GM11168 (cell line): ENCODE results near the gene EML3.
"Not testable (repeated sequence)": the region's sequence is repeated elsewhere in the genome, so short reads cannot be mapped to it uniquely, and the experiment has no call there.

ENCODE experiments used
- in situ Hi-C: fragments of 300-500 bp; cut with MboI; formaldehyde crosslinking; loops from one replicate; pipeline ENCODE4 v1.12.0; 2022; ENCODE audit warnings: low sequenced_read_pairs; ENCODE audit not compliant: unreplicated experiment

EML3 gene

GRCh38 chr11:62621567-62622470, 9.2 kb upstream of the EML3 start, which contains the start of gene B3GAT3:
TSS of gene B3GAT3 (minus strand) at chr11:62621986. CDS start at chr11:62621947, 39 bp downstream.
- in situ Hi-C loops: no loop called here

- in situ Hi-C loops: no loop called here
Measured at GRCh38 chr11:62621027-62621566, 8.5 kb upstream of the EML3 start.

- in situ Hi-C loops: not testable (repeated sequence)
Measured at GRCh38 chr11:62616957-62617356, 4.4 kb upstream of the EML3 start.

GRCh38 chr11:62615521-62615920, 2.9 kb upstream of the EML3 start:
- in situ Hi-C loops: no loop called here

DNA sequence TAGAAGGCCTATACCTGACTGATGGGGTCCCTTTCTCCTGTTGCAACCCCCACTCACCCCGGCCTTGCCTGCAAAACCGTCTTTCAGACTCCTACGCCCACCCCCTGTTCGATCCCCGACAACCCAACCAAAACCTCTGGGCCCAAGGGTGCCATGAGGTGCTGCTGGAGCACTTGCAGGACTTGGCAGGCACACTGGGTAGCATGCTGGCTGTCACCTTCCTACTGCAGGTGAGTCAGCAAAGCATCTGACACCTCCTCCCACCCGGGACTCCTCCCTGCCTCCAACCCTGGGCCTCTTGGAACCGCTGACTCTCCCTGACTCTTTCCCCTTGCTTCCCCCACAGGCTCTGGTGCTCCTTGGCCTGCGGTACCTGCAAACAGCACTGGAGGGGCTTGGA, 1.7 kb upstream of the EML3 start:
- in situ Hi-C loops: no loop called here

DNA sequence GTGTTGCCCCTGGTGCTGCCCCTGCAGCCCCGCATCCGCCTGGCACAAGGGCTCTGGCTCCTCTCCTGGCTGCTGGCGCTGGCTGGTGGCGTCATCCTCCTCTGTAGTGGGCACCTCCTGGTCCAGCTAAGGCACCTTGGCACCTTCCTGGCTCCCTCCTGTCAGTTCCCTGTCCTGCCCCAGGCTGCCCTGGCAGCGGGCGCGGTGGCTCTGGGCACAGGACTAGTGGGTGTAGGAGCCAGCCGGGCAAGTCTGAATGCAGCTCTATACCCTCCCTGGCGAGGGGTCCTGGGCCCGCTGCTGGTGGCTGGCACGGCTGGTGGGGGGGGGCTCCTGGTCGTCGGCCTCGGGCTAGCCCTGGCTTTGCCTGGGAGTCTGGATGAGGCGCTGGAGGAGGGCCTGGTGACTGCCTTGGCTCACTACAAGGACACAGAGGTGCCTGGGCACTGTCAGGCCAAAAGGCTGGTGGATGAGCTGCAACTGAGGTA, 760 bp upstream of the EML3 start:
- in situ Hi-C loops: no loop called here

DNA sequence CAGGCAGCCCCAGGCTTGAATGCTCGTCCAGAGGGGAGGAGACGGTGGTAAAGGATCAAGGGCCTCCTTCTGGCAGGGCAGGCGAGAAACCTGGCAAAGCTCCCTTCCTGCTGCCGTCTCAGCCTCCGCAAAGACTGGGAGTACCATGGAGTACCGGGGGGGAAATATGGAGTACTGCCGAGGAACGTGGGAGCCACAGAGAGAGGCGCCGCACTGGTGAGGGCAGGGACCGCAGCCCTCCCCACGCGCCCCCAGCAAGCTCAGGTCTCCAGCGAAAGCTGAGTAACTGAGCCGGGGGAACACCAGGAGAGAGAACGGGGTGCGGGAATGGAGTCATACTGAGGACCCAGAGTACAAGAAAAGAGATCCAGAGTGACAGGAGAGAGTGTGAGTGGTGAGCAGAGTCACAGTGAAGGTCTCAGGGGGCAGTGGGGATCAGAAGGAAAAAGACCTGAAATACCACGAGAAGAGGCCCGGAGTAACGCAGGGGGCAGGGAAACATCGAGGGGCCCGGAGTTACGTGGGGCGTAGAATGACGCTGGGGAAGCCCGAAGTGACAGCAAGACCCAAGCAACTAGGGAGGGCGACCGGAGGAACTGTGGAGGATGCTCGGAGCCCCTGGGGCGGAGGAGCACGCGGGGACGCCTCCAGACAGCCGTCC, 740 bp downstream of the EML3 start:
- in situ Hi-C loops: no loop called here

DNA sequence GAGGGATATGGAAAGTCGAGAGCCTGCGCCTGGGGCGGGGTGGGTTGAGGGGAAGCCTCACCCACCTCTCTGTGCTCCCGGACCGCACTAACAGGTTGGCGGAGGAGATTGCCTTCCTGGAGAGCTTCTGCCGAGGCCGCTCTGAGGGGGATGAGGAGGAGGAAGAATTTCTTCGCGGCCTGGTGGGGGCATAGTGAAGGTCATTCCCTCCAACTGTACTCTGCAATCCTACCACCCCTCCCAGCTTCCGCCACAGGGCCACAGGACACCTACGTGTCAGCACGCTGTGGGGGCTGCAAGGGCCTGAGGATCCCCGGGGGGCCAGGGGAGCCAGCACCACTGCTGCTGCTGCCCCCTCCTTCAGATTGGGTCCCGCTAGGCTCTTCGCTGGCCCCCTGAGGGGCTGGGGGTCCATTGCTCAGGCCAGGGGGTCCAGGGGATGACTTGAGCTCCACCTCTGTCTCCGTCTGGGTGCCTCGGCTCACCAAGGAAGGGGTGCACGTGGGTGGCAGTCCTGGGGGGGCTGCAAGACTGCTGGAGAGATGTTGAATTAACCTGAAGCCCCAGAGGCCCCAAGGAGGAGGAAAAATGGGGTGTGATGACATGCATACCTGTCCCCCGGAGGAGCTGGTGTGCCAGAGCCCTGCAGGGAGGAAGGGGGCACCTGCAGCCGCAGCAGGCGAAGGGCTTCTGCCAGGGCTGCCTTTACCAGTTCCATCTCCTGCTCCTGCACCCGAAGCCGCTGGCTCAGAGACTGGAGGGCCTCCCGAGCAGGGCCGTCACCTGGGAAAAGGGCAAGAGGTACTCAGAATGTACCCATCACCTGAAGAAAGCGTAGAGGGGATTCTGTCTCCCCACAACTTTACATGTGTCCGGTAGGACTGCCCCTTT, 1.5 kb downstream of the EML3 start:
- in situ Hi-C loops: no loop called here

DNA sequence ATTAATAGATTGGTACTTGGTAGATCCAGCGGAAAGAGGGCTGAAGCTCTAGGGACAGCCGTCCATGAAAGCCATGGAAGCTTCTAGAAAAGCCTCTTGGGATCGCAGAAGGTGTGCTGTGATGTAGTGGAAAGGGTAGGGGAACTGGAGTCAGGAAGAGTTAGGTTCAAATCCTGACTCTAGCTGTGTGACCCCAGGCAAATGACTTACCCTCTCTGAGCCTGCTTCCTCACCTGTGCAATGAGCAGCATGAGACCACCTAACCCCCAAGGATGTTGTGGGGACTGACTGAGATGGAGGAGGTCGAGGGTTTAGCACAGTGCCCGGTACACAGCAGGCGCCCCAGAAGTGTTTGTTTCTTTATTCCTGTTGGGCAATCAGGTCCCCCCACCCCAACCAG, 2.2 kb downstream of the EML3 start:
- in situ Hi-C loops: no loop called here

DNA sequence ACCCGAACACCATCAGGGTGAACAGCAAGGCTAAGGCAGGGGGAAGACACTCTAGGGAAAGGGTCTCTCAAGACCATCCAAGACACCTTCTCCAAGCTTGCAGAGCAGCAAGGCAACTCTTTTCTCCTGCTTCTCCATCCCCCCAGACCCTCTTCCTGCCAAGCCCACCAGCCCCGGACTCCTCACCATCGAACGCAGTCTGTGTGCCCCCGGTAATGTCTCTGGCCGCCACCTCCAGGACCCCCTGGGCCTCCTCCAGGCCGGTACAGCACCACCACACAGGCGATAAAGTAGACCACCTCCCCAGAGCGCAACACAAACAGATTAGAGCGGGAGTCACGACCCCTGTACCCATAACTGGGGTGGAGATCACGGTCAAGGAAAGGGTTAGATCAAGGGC, 3.8 kb downstream of the EML3 start:
- in situ Hi-C loops: no loop called here

DNA sequence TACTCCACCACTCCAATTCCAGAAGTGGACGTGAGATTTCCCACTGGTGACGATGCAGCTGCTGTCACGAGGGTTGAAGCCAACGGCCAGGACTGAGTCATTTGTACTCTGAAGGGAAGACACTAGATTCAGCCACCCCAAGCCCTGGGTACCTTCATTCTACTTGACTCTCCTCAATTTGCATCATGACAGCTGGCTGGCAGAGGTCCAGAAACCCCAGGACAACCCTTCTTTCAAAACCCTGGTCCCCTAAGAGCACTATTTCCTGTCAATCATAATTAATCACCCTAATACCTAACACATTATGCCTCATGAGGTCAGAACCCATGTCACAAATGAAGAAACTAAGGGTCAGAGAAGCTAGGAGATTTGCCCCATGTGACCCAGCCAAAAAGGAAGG, 4.9 kb downstream of the EML3 start:
- in situ Hi-C loops: no loop called here

GRCh38 chr11:62605902-62606301, 6.7 kb downstream of the EML3 start:
- in situ Hi-C loops: no loop called here

DNA sequence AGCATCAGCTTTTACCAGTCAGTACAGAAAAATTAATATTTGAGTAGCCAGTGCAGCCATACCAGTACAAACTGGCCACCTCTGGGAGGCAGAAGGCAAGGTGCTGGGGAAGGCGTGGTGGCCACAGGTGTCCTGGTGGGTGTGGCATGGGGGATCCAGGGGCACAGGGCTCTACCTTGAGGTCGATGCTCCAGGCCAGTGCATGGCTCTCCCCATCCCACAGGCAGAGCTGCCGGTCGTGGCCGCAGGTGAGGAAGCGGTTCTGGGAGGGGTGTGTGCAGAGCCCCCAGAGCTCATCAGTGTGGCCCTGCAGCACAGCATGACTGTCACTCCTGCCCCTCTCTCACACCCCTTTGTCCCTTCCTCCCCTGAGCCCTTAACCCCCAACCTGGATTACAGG, 7.1 kb downstream of the EML3 start:
- in situ Hi-C loops: no loop called here

GRCh38 chr11:62604460-62605120, 8.0 kb downstream of the EML3 start:
- in situ Hi-C loops: no loop called here

DNA sequence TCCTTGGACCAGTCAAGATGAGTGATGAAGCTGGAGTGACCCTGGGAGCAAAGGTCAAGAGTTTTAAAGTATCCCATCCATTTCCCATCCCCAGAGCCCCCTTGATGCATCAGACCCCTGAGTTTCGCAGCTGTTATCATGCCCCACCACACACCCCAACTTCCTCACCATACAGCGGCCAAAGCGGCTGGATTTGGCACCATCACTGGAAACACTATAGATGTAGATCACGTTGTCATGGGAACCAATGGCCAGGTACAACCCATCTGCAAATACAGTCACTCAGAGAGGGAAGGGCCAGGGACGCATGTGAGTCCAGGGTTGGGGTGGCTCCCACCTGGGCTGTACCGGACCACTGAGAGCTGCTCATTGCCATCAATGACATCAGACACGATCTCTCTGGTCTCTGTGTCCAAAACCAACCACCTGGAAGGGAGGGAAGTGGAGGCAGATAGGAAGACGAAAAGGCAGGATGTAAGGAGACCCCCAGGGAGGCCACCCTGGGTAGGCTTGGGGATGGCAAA, 8.7 kb downstream of the EML3 start:
- in situ Hi-C loops: no loop called here

GRCh38 chr11:62603072-62603408, 9.5 kb downstream of the EML3 start:
- in situ Hi-C loops: no loop called here

DNA sequence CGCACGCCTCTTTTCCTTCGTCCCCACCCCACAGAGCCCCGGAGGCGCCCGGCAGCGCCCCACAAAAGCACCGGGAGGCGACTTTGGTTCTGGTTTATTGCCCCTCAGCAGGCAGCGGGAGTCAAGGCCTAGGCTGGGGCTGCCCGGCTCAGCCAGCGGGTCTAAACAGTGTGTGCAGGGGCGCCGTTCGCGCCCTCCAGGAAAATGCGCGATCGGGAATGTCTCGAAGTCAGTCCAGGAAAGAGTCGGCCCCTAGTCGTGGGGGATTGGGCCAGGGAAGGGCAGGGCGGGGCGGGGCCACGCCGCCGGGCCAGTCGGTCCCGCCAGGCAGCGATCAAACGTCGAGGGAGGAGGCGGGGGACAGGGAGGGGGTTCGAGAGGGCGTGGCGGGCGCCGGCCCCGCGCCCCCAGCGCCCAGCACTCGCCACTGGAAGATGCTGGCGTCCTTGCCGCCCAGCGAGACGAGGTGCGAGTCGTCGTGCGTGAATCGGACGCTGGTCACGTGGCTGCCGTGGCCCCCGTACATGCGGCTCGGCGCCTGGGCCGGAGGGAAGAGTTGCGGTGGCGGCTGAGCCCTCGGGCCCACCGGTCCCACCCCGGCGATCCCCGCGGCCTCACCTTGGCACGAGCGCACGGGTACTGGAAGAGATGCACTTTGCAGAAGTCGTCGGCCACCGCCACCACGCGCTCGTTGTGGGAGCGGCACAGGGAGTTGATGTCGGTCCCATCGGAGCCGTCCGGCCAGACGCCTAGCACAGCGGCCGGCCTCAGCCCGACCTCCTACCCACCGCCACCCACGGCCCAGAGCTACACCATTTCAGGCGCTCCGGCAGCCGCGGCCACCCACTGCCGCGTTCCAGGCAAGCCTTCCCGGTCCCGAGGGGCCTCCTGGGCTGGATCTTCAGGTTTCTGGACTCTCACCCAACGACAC, 10.2 kb downstream of the EML3 start:
- in situ Hi-C loops: no loop called here

- in situ Hi-C loops: no loop called here
Measured at GRCh38 chr11:62601372-62602140, 11.0 kb downstream of the EML3 start, which contains the start of gene MTA2. TSS of gene MTA2 (minus strand) at chr11:62601865. CDS start at chr11:62601450, 415 bp downstream.
